IPS-NIHi7 (cell line): Measurements from ENCODE around the gene DEPDC4.
A peak's percentile ranks its signal among the peaks of the same experiment; 100 is the strongest.
"Not testable (repeated sequence)": the region's sequence is repeated elsewhere in the genome, so short reads cannot be mapped to it uniquely, and the experiment has no call there.

Experiments used
- DNase-seq: peaks from one replicate; pipeline ENCODE4 v3.0.0; 2012; ENCODE audit warnings: mixed read lengths; ENCODE audit errors: extremely low spot score

Gene DEPDC4

DNA sequence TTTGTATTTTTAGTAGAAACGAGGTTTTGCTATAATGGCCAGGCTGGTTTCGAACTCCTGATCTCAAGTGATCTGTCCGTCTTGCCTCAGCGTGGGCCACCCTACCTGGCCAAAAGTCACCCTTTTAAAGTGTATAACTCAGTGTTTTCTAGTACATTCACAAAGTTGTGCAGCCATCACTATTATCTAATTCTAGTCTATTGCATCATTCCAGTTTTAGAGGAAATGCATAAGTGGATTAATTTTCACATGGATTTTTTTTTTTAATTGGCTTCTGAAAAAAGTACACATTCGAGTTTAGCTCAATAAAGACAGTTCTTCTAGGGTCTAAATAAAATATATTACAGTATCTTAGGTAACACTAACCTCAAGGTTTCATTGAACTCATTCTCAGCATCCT, 3.7 kb downstream of the DEPDC4 start:
- DNase-seq: no peak

DNA sequence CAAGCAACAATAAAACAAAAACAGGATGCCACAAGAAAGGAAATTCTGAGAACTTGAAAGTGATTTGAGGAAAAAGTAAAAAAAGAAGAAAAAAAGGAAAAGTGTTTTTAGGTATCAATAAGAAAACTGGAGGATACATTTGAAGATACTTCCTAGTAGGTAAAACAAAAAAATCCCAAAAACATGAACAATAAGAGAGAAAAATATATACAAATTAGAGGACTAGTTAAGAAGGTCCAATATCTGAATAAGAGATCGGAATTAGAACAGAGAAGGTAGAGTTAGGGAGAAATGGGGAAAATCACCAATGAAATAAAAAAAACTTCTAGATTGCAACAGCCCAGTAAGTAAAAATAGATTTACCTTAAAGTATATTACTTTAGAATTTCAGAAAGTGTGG, 8.8 kb downstream of the DEPDC4 start:
- no peak for DNase-seq

DNA sequence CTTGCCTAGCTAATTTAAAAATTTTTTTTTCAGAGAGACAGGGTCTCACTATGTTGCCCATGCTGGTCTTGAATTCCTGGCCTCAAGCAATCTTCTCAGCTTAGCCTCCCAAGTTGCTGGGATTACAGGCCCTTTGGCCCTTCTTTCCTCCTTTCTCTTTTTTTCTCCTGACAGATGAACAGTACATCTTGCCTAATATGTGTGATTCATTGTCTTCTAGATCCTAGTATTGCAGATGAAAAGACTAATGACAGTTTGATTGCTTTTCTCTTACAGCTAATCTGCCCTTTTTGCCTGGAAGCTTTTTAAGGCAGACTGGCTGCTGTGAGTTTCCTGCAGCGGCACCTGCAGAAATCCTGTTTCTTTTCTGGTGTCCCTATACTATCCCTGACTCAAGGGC, 12.0 kb downstream of the DEPDC4 start:
- no peak for DNase-seq

DNA sequence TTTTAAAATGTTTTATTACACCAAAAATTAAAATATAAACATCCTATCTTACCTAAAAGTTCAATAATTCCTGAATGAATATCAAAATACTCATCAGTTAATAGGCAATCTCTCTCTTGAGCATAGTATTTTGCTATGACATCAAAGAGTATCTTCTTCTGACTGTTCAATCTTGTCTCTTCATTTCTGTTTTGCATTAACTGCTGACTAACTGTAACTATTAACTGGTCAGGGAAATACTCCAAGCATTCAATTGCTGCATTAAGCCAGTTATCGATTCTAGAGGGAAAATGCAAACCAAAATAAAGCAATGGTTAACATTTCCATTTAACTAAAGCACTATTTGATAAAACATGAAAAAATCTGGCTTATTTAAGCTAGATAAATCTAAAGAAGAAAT, 13.4 kb downstream of the DEPDC4 start:
- DNase-seq: no peak

DNA sequence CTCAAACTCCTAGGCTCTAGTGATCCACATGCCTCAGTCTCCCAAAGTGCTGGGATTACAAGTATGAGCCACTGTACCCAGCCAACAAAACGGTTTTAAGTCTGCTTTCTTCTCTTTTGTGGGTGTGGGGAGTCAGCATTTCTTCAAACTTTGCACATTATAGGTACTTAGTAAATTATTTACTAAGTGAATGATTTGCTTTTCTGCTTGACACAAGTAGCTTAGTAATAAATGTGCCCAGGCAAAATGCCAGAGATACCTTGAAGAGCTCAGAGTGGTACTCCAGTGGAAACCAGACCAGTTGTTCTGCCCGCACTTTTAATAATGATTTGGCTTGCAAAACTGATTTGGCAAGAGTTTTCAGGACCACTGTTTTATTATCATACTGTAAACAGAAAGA, 15.0 kb downstream of the DEPDC4 start:
- DNase-seq: no peak

DNA sequence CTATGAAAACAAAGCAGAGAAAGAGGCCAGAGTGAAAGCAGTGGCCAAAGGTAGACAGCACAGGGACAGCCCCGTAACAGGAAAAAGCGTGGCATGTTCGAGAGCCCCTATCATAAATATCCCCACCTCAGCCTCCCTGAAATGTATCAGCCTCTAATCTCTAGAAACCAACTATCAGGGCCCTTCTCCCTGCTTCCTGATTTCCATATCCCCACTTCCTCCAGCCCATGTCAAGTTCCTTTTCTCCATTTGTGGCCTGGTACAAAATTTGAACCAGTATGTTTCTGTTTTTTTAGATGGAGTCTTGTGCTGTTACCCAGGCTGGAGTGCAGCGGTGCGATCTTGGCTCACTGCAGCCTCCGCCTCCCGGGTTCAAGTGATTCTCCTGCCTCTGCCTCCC, 16.9 kb downstream of the DEPDC4 start:
- DNase-seq: no peak

DNA sequence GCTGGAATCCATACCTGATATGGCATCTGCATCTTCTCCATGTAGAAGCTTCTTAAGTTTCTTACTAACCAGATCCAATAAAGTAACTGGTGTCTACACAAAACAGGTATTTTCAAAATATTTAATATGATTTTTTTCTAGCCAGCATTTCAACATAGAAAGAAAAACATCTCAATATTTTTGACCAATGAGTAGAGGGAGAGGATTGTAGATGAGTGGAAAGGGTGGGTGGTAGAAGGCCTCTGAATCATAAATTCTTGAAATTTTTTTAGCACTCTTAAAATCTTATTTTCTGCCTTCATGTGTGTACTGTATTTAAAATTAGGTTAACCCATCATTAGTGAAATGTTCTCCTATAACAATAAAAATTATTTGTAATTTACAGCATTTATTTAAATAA, 18.0 kb downstream of the DEPDC4 start:
- no peak for DNase-seq

DNA sequence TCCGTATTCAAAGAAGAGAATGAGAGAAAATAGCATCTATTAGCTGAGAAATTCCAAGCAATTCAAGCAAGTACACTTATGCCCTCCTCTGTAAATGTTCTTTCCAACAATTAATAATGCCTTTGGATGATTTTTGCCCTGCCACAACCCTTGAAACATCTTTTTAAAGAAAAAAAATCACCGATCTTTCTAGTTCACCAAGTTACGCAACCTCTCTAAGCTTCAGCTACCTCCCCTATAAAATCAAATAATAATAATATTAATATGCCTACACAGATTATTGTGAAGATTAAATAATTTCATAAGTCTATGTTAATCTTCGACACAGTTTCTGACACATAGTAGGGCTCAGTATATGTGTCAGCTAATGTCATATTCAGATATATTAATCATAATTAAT, 19.1 kb downstream of the DEPDC4 start:
- no peak for DNase-seq

DNA sequence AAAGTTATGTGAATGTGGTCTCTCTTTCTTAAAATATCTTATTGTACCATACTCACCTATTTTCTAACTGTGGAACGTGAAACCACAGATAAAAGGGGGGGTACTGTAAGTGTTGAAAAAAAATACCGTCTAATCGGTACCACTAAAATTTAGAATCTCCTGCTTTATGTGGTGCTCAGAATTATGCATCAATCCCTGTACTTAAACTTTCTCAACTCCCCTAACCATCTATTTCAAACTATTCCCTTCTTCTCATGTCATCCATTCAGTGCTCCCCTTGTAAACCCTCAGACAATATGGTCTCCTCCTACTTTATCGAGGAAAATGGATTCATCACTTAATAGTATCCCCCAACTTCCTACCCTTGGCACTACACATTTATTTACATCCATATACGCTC, 23.7 kb downstream of the DEPDC4 start:
- no peak for DNase-seq

DNA sequence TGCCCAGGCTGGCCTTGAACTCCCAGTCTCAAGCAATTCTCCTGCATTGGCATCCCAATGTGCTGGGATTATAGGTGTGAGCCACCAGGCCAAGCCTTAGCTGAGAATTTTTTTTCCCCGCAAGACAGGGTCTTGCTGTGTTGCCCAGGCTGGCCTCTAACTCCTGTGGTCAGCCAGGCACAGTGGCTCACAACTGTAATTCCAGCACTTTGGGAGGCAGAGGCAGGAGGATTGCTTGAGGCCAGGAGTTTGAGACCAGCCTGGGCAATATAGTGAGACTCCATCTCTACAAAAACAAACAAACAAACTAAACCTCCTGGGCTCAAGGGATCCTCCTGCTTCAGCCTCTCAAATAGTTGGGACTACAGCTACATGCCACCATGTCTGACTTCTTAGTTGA, 27.3 kb downstream of the DEPDC4 start:
- no peak for DNase-seq

DNA sequence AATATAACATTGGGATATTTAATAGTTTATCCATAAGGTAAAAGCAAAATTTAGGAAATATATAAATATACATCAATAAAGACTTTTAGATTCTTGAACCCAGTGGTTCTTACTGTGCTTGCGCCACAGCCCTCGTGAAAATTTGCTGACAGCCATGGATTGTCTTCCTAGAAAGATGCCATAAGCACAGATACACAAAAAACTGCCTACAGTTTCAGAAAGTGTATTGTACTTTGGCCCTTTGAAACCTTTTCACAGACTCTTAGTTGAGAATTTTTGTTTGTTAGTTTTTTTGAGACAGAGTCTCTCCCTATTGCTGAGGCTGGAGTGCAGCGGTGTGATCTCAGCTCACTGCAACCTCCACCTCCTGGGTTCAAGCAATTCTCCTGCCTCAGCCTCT, 28.1 kb downstream of the DEPDC4 start:
- no peak for DNase-seq

DNA sequence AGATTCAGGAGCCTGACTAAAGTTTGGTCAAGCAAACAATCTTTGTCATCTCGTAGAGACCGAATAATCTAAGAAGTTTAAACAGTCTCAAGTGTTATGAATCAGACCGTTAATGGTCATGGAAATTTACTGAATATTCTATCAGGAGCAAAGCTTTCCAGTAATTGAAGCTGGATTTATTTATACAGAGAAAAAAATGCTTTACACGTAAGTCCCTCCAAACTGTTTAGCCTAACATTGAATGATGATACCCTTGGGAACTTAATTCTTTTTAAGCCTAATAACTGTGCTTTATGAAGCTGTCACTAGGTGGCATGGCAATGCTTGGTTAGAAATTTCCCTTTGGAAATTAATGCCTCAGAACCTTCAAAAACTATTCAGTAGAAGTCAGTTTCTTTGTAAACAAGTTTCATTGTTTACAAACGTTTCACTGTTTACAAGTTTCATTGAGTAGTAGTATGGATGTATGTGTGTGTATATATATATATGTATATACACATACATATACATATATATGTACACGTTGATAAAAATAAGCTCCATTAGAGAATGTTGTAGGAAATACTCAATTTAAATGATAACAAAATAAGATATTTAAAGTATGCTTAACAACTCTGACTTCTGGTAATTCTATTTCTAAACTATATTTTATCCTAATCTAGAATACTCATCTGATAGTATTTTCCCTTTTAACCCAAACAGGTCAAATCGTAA, 32.1 kb downstream of the DEPDC4 start:
- DNase-seq: peak; percentile 31

DNA sequence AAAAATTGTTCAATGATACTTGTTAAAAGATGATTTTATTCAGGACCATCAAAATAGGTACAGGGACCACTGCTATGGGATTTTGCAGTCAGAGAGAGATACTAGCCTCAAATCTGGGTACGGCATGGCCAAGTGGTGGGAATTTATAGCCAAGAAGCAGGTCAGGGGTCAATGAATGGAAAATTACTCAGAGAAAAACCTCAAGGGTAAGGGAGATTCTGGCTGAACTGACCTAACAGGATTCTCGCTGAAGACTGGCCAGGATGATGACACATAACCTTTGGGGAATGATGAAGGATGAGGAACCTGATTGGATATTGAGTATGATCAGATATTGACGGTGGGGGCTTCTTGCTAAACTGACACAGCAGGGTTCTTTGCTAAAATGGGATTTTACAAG, 32.7 kb downstream of the DEPDC4 start:
- DNase-seq: no peak

DNA sequence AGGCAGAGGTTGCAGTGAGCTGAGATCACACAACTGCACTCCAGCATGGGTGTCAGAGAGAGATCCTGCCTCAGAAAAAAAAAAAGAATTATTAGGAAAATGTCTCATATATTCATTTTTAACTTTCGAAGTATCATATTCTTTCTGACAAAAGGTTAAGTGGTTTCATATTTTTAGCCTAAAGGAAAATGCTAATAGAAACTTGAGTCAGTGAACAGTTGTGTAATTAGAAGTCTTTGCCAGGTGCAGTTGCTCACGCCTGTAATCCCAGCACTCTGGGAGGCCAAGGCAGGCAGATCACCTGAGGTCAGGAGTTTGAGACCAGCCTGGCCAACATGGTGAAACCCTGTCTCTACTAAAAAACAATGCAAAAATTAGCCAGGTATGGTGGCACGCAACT, 35.0 kb downstream of the DEPDC4 start:
- DNase-seq: not testable (repeated sequence)

DNA sequence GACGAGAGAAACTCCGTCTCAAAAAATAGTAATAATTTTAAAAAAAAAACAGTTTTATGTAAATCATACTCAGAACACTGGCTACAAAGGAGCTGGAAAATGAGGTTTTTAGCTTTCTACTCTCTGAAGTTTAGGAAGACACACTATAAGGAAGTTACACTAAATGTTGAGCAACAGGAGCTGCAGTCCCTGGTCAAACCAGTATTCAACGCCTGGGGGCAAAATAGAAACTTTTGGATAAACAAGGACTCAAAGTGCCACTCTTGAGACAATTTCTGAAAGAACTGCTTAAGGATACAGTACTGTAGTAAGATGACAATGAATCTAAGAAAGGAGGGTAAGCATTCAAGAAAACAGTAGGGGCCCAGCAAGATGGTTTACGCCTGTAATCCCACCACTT, 37.0 kb downstream of the DEPDC4 start:
- no peak for DNase-seq

DNA sequence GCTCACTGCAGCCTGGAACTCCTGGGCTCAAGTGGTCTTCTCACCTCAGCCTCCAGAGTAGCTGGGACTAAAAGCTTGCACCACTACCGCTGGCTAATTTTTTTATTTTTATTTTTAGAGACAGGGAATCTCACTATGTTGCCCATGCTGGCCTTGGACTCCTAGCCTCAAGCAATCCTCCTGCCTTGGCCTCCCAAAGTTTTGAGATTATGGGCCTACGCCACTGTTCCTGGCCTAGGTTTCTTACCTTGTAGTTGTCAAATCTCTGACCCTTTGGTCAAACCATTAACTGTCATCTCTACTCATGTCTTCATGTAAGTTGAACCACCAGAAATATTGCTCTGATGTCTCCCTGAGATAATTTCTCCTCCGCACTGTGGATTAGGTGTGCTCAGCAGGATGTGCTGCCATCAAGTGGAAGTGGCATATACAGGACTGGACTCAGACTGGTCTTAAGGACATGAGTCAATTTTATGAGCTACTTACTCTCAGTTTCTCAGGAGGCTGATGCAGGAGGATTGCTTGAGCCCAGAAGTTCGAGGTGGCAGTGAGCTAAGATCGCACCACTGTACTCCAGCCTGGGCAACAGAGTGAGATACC, 37.7 kb downstream of the DEPDC4 start:
- DNase-seq: peak; percentile 17

DNA sequence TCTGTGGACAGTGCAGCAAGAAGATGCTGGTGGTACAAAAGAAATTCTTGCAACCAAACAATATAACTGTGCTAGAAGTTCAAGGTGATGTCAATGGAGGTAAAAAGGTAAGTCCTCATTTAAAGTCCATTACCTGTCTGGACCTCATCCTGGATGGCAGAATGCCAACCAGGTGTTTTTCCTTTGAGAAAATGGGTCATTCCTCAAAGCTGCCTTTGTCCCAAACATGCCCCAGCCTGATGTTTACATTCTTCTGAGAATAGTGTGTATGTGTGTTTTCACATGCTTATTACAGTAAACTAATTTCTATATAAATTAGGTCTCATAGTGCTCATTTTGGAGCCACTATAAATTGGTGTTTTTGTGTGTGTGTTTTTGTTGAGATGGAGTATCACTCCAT, 41.4 kb downstream of the DEPDC4 start:
- no peak for DNase-seq

DNA sequence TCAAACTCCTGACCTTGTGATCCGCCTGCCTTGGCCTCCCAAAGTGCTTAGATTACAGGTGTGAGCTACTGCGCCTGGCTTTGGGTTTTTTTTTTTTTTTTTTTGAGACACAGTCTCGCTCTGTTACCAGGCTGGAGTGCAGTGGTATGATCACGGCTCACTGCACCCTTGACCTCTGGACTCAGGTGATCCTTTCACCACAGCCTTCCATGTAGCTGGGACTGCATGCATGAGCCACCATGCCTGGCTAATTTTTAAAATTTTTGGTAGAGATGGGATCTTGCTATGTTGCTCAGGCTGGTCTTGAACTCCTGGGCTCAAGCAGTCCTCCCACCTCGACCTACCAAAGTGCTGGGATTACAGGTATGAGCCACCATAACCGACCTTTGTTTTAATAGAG, 44.7 kb downstream of the DEPDC4 start:
- not testable (repeated sequence) for DNase-seq

DNA sequence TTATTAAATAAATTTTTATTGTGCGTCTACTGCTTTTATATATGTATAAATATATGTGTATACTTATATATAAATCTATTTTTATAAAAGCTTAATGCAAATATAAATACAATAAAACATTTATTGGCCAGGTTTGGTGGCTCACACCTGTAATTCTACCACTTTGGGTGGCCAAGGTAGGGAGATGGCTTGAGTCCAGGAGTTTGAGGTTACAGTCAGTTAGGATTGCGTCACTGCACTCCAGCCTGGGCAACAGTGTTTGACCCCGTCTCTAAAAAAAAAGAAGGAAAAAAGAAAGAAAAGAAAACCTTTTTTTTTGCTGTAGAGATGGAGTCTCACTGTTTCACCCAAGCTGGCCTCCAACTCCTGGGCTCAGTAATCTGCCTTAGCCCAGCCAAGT, 45.4 kb downstream of the DEPDC4 start:
- no peak for DNase-seq

DNA sequence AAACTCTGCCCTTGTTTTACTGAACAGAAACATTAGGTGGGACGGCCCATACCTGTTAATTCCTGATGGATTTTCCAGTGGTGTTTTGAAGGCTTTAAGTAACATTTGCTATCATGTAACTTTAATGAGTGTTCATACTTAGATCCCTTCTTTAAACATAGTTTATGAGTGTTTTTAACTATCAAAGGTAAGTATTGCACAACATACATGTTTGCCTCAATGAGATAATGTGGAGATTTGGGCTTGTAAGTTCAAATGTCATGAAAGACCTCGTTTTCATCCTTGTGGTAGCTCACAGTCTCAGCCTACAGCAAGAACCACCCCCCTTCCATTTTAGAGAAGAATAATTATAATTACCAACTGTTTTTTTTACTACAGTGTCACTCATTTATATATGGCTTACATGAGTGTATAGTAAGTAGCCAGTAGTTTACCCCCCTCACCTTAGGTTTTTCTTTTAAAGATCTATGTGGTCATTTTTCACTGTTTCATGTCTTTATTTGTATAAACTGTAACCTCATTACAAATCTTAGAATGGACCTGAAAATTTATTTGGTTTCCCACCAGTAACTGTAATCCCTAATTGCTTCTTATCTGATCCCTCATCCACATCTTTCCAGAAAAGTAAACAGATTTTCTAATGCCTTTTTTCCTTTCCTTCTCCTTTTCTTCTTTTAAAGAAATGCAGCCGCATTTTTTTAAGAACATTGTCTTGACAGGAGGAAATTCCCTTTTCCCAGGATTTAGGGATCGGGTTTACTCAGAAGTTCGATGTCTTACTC, 47.4 kb downstream of the DEPDC4 start:
- DNase-seq: no peak

DNA sequence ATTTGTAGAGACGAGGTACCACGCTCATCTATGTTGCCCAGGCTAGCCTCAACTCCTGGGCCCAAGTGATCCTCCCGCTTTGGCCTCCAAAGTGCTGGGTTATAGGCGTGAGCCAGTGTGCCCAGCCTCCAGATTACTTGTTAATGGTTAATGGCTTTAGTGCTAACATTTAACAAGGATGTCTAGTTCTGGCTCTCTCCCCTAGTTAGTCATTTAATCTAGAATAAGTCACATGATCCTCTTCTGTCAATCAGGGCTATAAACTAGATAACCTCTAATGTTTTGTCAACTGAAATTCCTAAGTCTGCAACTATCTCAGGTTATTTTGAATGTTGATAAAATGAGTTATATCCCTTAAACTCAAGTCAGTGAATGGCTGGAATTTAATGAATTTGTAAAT, 50.5 kb downstream of the DEPDC4 start:
- no peak for DNase-seq

DNA sequence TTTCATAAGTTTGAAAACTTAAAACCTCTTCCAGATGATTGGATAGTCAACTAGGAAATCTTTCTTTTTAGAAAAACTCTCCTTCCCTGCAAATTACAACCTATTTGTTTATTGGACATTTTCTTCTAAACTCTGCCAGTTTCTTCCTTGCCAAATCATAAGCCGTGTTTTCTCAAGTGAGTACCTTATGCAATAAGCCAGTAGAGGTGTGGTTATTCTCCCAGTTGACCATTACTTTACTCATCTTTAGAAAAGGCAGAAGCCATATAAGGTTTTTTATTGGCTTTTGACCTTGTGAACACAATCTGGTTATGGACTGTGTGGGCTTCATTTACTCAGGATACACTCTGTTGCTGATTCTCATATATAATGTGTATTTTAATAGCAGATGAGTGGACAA, 51.7 kb downstream of the DEPDC4 start:
- DNase-seq: no peak

DNA sequence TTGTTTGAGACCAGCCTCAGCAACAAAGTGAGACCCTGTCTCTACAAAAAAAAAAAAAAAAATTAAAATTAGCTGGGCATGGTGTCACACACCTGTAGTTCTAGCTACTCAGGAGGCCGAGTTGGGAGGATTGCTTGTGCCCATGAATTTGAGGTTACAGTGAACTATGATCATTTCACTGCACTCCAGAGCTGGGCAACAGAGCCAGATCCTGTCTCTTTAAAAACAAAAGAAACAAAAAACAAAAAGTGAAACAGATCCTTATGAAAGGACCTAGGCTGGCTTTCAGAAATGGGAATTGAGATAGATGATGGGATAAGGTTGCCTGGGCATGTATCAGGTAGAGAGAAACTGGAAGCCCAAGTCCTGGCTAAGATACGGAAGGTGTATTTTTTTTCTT, 52.4 kb downstream of the DEPDC4 start:
- DNase-seq: no peak
